Pancreas (tissue), 10 donors: Measurements from ENCODE around the gene LSM3. TPM values are rescaled to one million over a fixed set of nuclear protein-coding genes. Genes with fewer than 3 reads are reported as not detected.
A peak's percentile ranks its signal among the peaks of the same experiment; 100 is the strongest.

ENCODE experiments used
- ATAC-seq, 4 donors: fragments of 200-7000 bp; cut with Tn5 transposase; one replicate each; pipeline versions ENCODE4 v1.8.0 to v1.9.1; 2020; ENCODE audit warnings: mild to moderate bottlenecking in 4 of 4, moderate library complexity in 4 of 4
- DNase-seq, 6 donors: peaks; one replicate each; pipeline ENCODE4 v3.0.0-alpha.2; 2020
- FAIRE-seq: peaks from 2 replicates; lab custom pipeline; 2012; peaks lifted over from hg19 to GRCh38; lab: Jason Lieb, UNC
- H3K27ac ChIP-seq, 4 donors: fragments of 200-600 bp; sonication (generic); 1 replicate in 3 of 4; 2 replicates in 1 of 4; pipeline versions ENCODE4 v1.5.0 to v1.8.0; 2020
- H3K27me3 ChIP-seq, 4 donors: fragments of 200-600 bp; one replicate each; pipeline ENCODE4 v1.8.0; 2021
- H3K36me3 ChIP-seq, 3 donors: fragments of 200-600 bp; sonication (generic) in 1 of 3; one replicate each; pipeline versions ENCODE4 v1.5.0 to v1.8.0; 2020 to 2021
- H3K4me1 ChIP-seq, 3 donors: fragments of 200-600 bp; one replicate each; pipeline ENCODE4 v1.8.0; 2021
- H3K4me3 ChIP-seq, 4 donors: fragments of 200-600 bp; sonication (generic) in 2 of 4; one replicate each; pipeline versions ENCODE4 v1.5.0 to v1.8.0; 2020 to 2021
- H3K9me3 ChIP-seq, 4 donors: fragments of 200-600 bp; one replicate each; pipeline ENCODE4 v1.8.0; 2021
- CTCF ChIP-seq, 4 donors: fragments of 200-600 bp; sonication (generic) in 3 of 4; IDR thresholded peaks; one replicate each; pipeline versions ENCODE4 v1.5.0 to v1.8.0; 2021; ENCODE audit warnings: antibody characterized with exemption in 4 of 4
- WGBS, 2 donors: extraction: QIAGEN DNeasy Blood & Tissue Kit; methylation state at CpG; one replicate each; pipeline ENCODE4 v1.1.7; 2013; 5-methylcytosine and 5-hydroxymethylcytosine counted together
- intact Hi-C, 3 donors: fragments of 100-400 bp; cut with DNase I; formaldehyde crosslinking; loops; one replicate each; pipeline versions ENCODE4 v1.11.1 to v1.14.2; 2022
- polyA plus RNA-seq, 2 donors: library from polyadenylated mRNA; stranded (reverse); fragments of 200-250 nt; gene quantifications; one replicate each; pipeline ENCODE4 v1.2.3, GENCODE V29; 2013
- total RNA-seq, 6 donors: library from RNA; stranded (reverse); fragmentation: NEBNext Ultra II Directional in 4 of 6; extraction: Animal tissue kit (Norgen Biotek cat#: 25700) in 4 of 6; gene quantifications; one replicate each; pipeline versions ENCODE4 v1.2.1 to v1.2.4, GENCODE V29; 2021 to 2023
- donor health status: healthy with polysubstance abuse.
- donor health status: DM: no; HTN: no; CAD: no; lungs with moderate emphysema.
- donor health status: DM: no; HTN: no; CAD: no.
- donor health status: control.
- donor health status: control.
- donor health status: Bipolar disorder and iron deficiency.
- donor health status: DM: yes; HTN: yes; CAD: no.
- donor health status: DM: no; HTN: no; CAD: no.
- donor health status: DM: no; HTN: no; CAD: no.
- donor health status: DM: yes; HTN: yes; CAD: no.

The LSM3 gene
- total and polyA plus RNA-seq, 8 donors = 3.2 to 7.9 (median 4.3) TPM

GRCh38 chr3:14248849-14249523 is 70.4 kb downstream of the LSM3 start:
- intact Hi-C loops = no loop called here
- WGBS, 2 donors = 54 to 58% methylated on average over 5 of the region's 5 CpGs
- Histone ChIP-seq H3K36me3 (no peaks in the 10 kb centered on the region), H3K4me1 (no peaks in the 10 kb centered on the region), H3K27me3 (no peaks in the 10 kb centered on the region), H3K4me3 (no peak overlapping the region), H3K9me3 (no peaks in the 10 kb centered on the region), H3K27ac (no peak overlapping the region)
- peak in 1 of 4 donors; percentile 53 for ATAC-seq
- no peak for FAIRE-seq
- no peak for DNase-seq
- no peak for TF ChIP-seq CTCF (IDR thresholded peaks at IDR 0.05)

Other genes with a start within 250 kb of the LSM3 start
- gene CHCHD4, start 53.9 kb upstream of the LSM3 start, total RNA-seq = 1 to 10 TPM; 3.2 to 6.0 (median 5.3) TPM
- gene CHCHD4, start 53.9 kb upstream of the LSM3 start, polyA plus RNA-seq = 1 to 10 TPM; 3.4 to 8.6 TPM
- gene TMEM43, start 53.8 kb upstream of the LSM3 start, total RNA-seq = 10 to 100 TPM; 11.2 to 31.2 (median 17.6) TPM
- gene TMEM43, start 53.8 kb upstream of the LSM3 start, polyA plus RNA-seq = 10 to 100 TPM; 13.5 to 22.8 TPM
- gene XPC, start 216 bp upstream of the LSM3 start, total RNA-seq = 10 to 100 TPM; 14.2 to 29.9 (median 19.5) TPM
- gene XPC, start 216 bp upstream of the LSM3 start, polyA plus RNA-seq = 10 to 100 TPM; 17.2 to 26.7 TPM
- gene SLC6A6, start 223.8 kb downstream of the LSM3 start, total RNA-seq = 10 to 100 TPM in 2 of 6 donors, 1 to 10 TPM in 4; 2.1 to 11.6 (median 3.4) TPM
- gene SLC6A6, start 223.8 kb downstream of the LSM3 start, polyA plus RNA-seq = 1 to 10 TPM; 2.4 to 6.1 TPM